GM12878 (cell line): ENCODE results near the gene CRHR2. TPM values are rescaled to one million over a fixed set of nuclear protein-coding genes. Genes with fewer than 3 reads are reported as not detected.

Experiments used
- ATAC-seq: fragments of 200-7000 bp; cut with Tn5 transposase; 3 replicates; pipeline ENCODE4 v1.9.1; 2020; ENCODE audit warnings: mild to moderate bottlenecking, moderate library complexity
- BruUV-seq: library from RNA; stranded (reverse); fragments of 400-500 nt; replicated peaks from 2 replicates; lab custom pipeline; 2021; lab: Mats Ljungman, UMichigan
- CTCF ChIA-PET: fragments of 300-600 bp; sonication (Branson Sonifier 250); formaldehyde crosslinking; extraction: SDS; loops from one replicate; lab custom pipeline; 2021; ENCODE audit warnings: inconsistent platforms; lab: Yijun Ruan, JAX
- POLR2A ChIA-PET: fragments of 350-600 bp; formaldehyde crosslinking; extraction: SDS; loops from one replicate; lab custom pipeline; 2021; ENCODE audit warnings: inconsistent platforms; lab: Charles Lee
- RAD21 ChIA-PET: fragments of 300-600 bp; sonication (Branson Sonifier 250); formaldehyde crosslinking; loops from one replicate; lab custom pipeline; 2023; ENCODE audit warnings: antibody characterized with exemption; ENCODE audit not compliant: unreplicated experiment; lab: Charles Lee
- SMC1A ChIA-PET: fragments of 300-600 bp; sonication (Branson Sonifier 250); formaldehyde crosslinking; loops from one replicate; lab custom pipeline; 2023; ENCODE audit not compliant: unreplicated experiment, uncharacterized antibody; lab: Charles Lee
- DNase-seq: peaks from one replicate; pipeline ENCODE4 v3.0.0-alpha.2; 2011; ENCODE audit warnings: low read depth, low spot score
- FAIRE-seq: peaks from 3 replicates; lab custom pipeline; 2011; peaks lifted over from hg19 to GRCh38; lab: Jason Lieb, UNC
- H2AFZ ChIP-seq: 2 replicates; pipeline ENCODE4 v1.6.0; 2011; ENCODE audit warnings: low read depth, low read length, control low read depth; ENCODE audit not compliant: control insufficient read depth
- H3K27ac ChIP-seq: 2 replicates; pipeline ENCODE4 v1.5.1; 2011; ENCODE audit warnings: control low read depth; ENCODE audit not compliant: control insufficient read depth, insufficient read depth
- H3K27me3 ChIP-seq, 2 experiments: replicated peaks in 1 of 2; 2 replicates each; pipeline versions ENCODE4 v1.6.0 to v1.6.1; 2011; ENCODE audit warnings: low read length in 1 of 2; ENCODE audit not compliant: control insufficient read depth in 2 of 2, insufficient read depth in 2 of 2
- H3K36me3 ChIP-seq, 2 experiments: 2 replicates each; pipeline ENCODE4 v1.5.1; 2011; ENCODE audit warnings: low read length in 1 of 2; ENCODE audit not compliant: control insufficient read depth in 2 of 2, insufficient read depth in 2 of 2
- H3K4me1 ChIP-seq: 2 replicates; pipeline ENCODE4 v1.6.1; 2011; ENCODE audit warnings: mild to moderate bottlenecking, low read length, moderate library complexity, mixed read lengths; ENCODE audit not compliant: control insufficient read depth, insufficient read depth
- H3K4me2 ChIP-seq: 2 replicates; pipeline ENCODE4 v1.6.0; 2011; ENCODE audit warnings: control low read depth; ENCODE audit not compliant: control insufficient read depth, insufficient read depth
- H3K4me3 ChIP-seq: fragments of 200-600 bp; sonication (generic); 2 replicates; pipeline ENCODE4 v1.5.1; 2016
- H3K79me2 ChIP-seq: 2 replicates; pipeline ENCODE4 v1.6.0; 2011; ENCODE audit warnings: low read length; ENCODE audit not compliant: control insufficient read depth, insufficient read depth
- H3K9ac ChIP-seq: 2 replicates; pipeline ENCODE4 v1.8.0; 2011; ENCODE audit warnings: low read length, control low read depth, mixed read lengths; ENCODE audit not compliant: control insufficient read depth, insufficient read depth
- H3K9me3 ChIP-seq: replicated peaks from 3 replicates; pipeline ENCODE4 v1.5.1; 2011; ENCODE audit warnings: mild to moderate bottlenecking, low read length; ENCODE audit not compliant: control insufficient read depth, insufficient read depth
- H4K20me1 ChIP-seq: 2 replicates; pipeline ENCODE4 v1.6.0; 2011; ENCODE audit not compliant: control insufficient read depth, insufficient read depth
- ATF7 ChIP-seq: fragments of 450-650 bp; IDR thresholded peaks from 2 replicates; pipeline ENCODE4 v1.6.1; 2016; ENCODE audit warnings: low read depth, mild to moderate bottlenecking
- CHD4 ChIP-seq: fragments of 200-600 bp; sonication (generic); IDR thresholded peaks from 2 replicates; pipeline ENCODE4 v1.6.1; 2016; ENCODE audit warnings: mild to moderate bottlenecking
- CREB1 ChIP-seq: IDR thresholded peaks from 2 replicates; pipeline ENCODE4 v1.6.1; 2012; ENCODE audit warnings: low read depth, mild to moderate bottlenecking, inconsistent platforms
- CTCF ChIP-seq, 3 experiments: IDR thresholded peaks in 2 of 3; conservative IDR thresholded peaks in 1 of 3; 2 replicates each; pipeline ENCODE4 v1.5.1; 2011; ENCODE audit warnings: low read depth in 3 of 3, low read length in 3 of 3, mild to moderate bottlenecking in 3 of 3, control low read depth in 2 of 3, moderate library complexity in 2 of 3, inconsistent platforms in 1 of 3, mixed read lengths in 1 of 3; ENCODE audit not compliant: control insufficient read depth in 2 of 3, insufficient read depth in 1 of 3; ENCODE audit errors: extremely low read depth in 1 of 3
- FOS ChIP-seq: IDR thresholded peaks from 3 replicates; pipeline ENCODE4 v1.6.1; 2011; ENCODE audit warnings: borderline replicate concordance; ENCODE audit not compliant: insufficient read length; ENCODE audit errors: extremely low read depth
- FOXK2 ChIP-seq: fragments of 450-650 bp; IDR thresholded peaks from 2 replicates; pipeline ENCODE4 v1.6.1; 2017; ENCODE audit warnings: mild to moderate bottlenecking, moderate library complexity
- HDAC2 ChIP-seq: fragments of 200-600 bp; sonication (generic); IDR thresholded peaks from 2 replicates; pipeline ENCODE4 v1.6.1; 2017
- HDAC6 ChIP-seq: fragments of 200-600 bp; sonication (generic); IDR thresholded peaks from one replicate; pipeline ENCODE4 v1.8.0; 2017; ENCODE audit warnings: antibody characterized with exemption; ENCODE audit not compliant: unreplicated experiment
- IKZF1 ChIP-seq: fragments of 450-650 bp; conservative IDR thresholded peaks from 2 replicates; pipeline ENCODE4 v1.6.1; 2017; ENCODE audit warnings: antibody characterized with exemption, mild to moderate bottlenecking
- MEF2A ChIP-seq: IDR thresholded peaks from 2 replicates; pipeline ENCODE4 v1.6.1; 2011; ENCODE audit warnings: low read depth, mild to moderate bottlenecking, low read length, moderate library complexity; ENCODE audit not compliant: insufficient read depth
- PAX8 ChIP-seq: fragments of 450-650 bp; IDR thresholded peaks from 2 replicates; pipeline ENCODE4 v1.6.1; 2017; ENCODE audit warnings: mild to moderate bottlenecking, moderate library complexity
- POLR2AphosphoS5 ChIP-seq: IDR thresholded peaks from 2 replicates; pipeline ENCODE4 v1.6.1; 2011; ENCODE audit warnings: mild to moderate bottlenecking, low read length, inconsistent platforms
- RCOR1 ChIP-seq: conservative IDR thresholded peaks from 2 replicates; pipeline ENCODE4 v1.6.1; 2012; ENCODE audit warnings: low read depth, low read length, improper control_type of control experiment
- SP1 ChIP-seq: IDR thresholded peaks from one replicate; pipeline ENCODE4 v1.6.1; 2011; ENCODE audit warnings: low read depth, low read length
- TCF12 ChIP-seq: IDR thresholded peaks from 2 replicates; pipeline ENCODE4 v1.6.1; 2011; ENCODE audit warnings: low read depth, mild to moderate bottlenecking, low read length
- ZNF384 ChIP-seq: IDR thresholded peaks from 2 replicates; pipeline ENCODE4 v1.6.1; 2012; ENCODE audit warnings: low read depth, mild to moderate bottlenecking, low read length, improper control_type of control experiment, borderline replicate concordance
- WGBS: methylation state at CpG from one replicate; pipeline ENCODE4 v1.1.6; 2016; ENCODE audit warnings: low lambda C conversion rate; ENCODE audit not compliant: insufficient replicate concordance, insufficient coverage; ENCODE audit errors: missing lambda C conversion rate; 5-methylcytosine and 5-hydroxymethylcytosine counted together
- in situ Hi-C: fragments of 300-500 bp; cut with MboI; formaldehyde crosslinking; loops from 9 replicates; pipeline ENCODE4 v1.14.3; 2018; ENCODE audit warnings: mixed read lengths
- intact Hi-C: fragments of 100-400 bp; cut with micrococcal nuclease; formaldehyde crosslinking; loops from one replicate; pipeline ENCODE4 v1.14.2; 2022; ENCODE audit not compliant: unreplicated experiment
- polyA plus RNA-seq, 11 experiments: library from polyadenylated mRNA; depleted of rRNA in 4 of 11; unstranded in 6 of 11; stranded (reverse) in 5 of 11; fragments of >200 nt; fragmentation: Nextera tagmentation in 4 of 11; fragmentation: Illumina TruSeq in 1 of 11; extraction: Ambion mirVana in 4 of 11; extraction: Trizol in 1 of 11; gene quantifications; 1 replicate in 1 of 11; 2 replicates in 10 of 11; pipeline versions ENCODE4 v1.2.1 to v1.2.3, GENCODE V29; 2011 to 2016; ENCODE audit warnings: inconsistent platforms in 2 of 11, missing spikeins in 2 of 11, low read depth in 1 of 11
- total RNA-seq, 4 experiments: library from RNA; depleted of rRNA in 3 of 4; stranded (reverse); fragments of >200 nt in 3 of 4; fragmentation: Illumina TruSeq in 1 of 4; extraction: Trizol in 1 of 4; gene quantifications; 2 replicates each; pipeline versions ENCODE4 v1.2.1 to v1.2.3, GENCODE V29; 2013 to 2021

The CRHR2 gene
- total and polyA plus RNA-seq, 10 of the 15 experiments (the other 5 are each of a cell fraction or from before 2014, with no cell fraction given) = not detected

DNA sequence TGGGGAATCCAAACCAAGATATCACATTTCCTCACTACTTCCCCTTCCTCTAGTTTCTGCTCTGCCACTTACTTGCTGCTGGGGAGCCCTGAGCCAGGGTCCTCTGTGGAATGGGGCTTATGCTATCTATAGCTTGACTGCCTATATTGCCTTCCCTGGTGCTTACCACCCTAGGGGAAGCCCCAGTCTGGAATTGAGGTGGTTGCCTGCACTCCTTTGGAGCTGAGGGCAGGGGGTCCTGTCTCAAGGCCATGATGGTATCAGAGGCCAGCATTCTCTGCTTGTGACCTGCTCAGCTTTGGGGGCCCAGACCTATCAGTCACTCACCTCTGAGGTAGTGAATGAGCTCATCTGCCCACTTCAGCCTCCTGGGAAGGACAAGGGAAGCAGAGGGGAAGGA is 40.4 kb upstream of the CRHR2 start:
- FAIRE-seq (no peak), ATAC-seq (no peak), DNase-seq (no peak)
- no TSS peak for BruUV-seq
- Histone ChIP-seq H3K27ac (no peak overlapping the region), H2AFZ (no peak overlapping the region), H4K20me1 (no peaks in the 10 kb centered on the region), H3K27me3 (no peaks in the 10 kb centered on the region), H3K9ac (no peak overlapping the region), H3K4me1 (no peaks in the 10 kb centered on the region), H3K4me3 (no peak overlapping the region), H3K4me2 (no peak overlapping the region), H3K9me3 (peaks cover 1% of the 10 kb centered on the region; the same call in 1 of the 3 replicates), H3K79me2 (no peaks in the 10 kb centered on the region), H3K36me3 (no peaks in the 10 kb centered on the region)
- POLR2A ChIA-PET = no interaction called here
- SMC1A ChIA-PET = no interaction called here
- CTCF ChIA-PET = interaction anchor here (0.8 kb wide), 1 partner anchor 17 kb away, joined by 3 read pairs; no protein-coding TSS in a partner anchor
- intact Hi-C loops = no loop called here
- RAD21 ChIA-PET = no interaction called here
- TF ChIP-seq SP1 (no peak), TCF12 (no peak), ZNF384 (no peak)
- in situ Hi-C loops = no loop called here

- ATAC-seq = no peak
- RAD21 ChIA-PET = no interaction called here
- FAIRE-seq = no peak
- BruUV-seq = no TSS peak
- Histone ChIP-seq H3K4me3 (no peak overlapping the region), H4K20me1 (no peaks in the 10 kb centered on the region), H3K4me2 (no peak overlapping the region), H3K79me2 (no peaks in the 10 kb centered on the region), H3K4me1 (no peaks in the 10 kb centered on the region), H3K36me3 (no peaks in the 10 kb centered on the region), H3K9me3 (peaks cover 1% of the 10 kb centered on the region; the same call in 1 of the 3 replicates), H3K27me3 (no peaks in the 10 kb centered on the region), H3K27ac (no peak overlapping the region), H2AFZ (no peak overlapping the region)
- SMC1A ChIA-PET = no interaction called here
- CTCF ChIA-PET = no interaction called here
- DNase-seq = no peak
- 3% methylated on average over 2 of the region's 2 CpGs for WGBS
- POLR2A ChIA-PET = no interaction called here
- in situ Hi-C loops = no loop called here
- intact Hi-C loops = no loop called here
- TF ChIP-seq RCOR1 (no peak), CHD4 (no peak), POLR2AphosphoS5 (no peak), IKZF1 (no peak), PAX8 (no peak), FOXK2 (no peak), HDAC2 (no peak), CTCF (IDR thresholded peaks at IDR 0.05 in 2 of 3, conservative IDR thresholded peaks at IDR 0.05 in 1 of 3; ENCODE audit: control insufficient read depth in 2 of 3, extremely low read depth in 1 of 3, insufficient read depth in 1 of 3, low read depth in 3 of 3, low read length in 3 of 3) (no peak), MEF2A (no peak), FOS (no peak), CREB1 (no peak), ATF7 (no peak), HDAC6 (no peak)
- TF ChIP-seq, all 136 proteins: peak for 0
- H3K9ac ChIP-seq = no peak overlapping the region
These were observed 39.9 kb upstream of the CRHR2 start for GRCh38 chr7:30722187-30722586.
